ENCODE data around the gene CNN2. TPM values are rescaled to one million over a fixed set of nuclear protein-coding genes. Genes with fewer than 3 reads are reported as not detected.

Gene CNN2
- total and polyA plus RNA-seq, 12 donors = 33.0 to 117 (median 61.7) TPM

GRCh38 chr19:1070931-1071791, 44.8 kb downstream of the CNN2 start:
- TF ChIP-seq CTCF (IDR thresholded peaks at IDR 0.05) = no peak
- Histone ChIP-seq H3K9me3 (no peaks in the 10 kb centered on the region), H3K4me1 (peaks cover 8 to 72% (median 25%) of the 10 kb centered on the region in 9 donors), H3K27me3 (peaks cover 34 to 70% (median 59%) of the 10 kb centered on the region in 7 donors), H3K27ac (no peak overlapping the region), H3K36me3 (peaks cover 0 to 48% (median 0%) of the 10 kb centered on the region in 9 donors), H3K4me3 (no peak overlapping the region)
- intact Hi-C loops (cut with DNase I) = no loop called here
- DNase-seq (no peak), ATAC-seq (no peak)
- whole genome bisulfite sequencing, 2 donors = 8 to 9% methylated on average over 84 to 99 of the region's 99 CpGs

- H3K36me3 ChIP-seq = peaks cover 0 to 48% (median 0%) of the 10 kb centered on the region in 9 donors
- ATAC-seq = no peak
- peaks cover 26 to 56% (median 45%) of the 10 kb centered on the region in 7 donors for H3K27me3 ChIP-seq
- no peak for TF ChIP-seq CTCF (IDR thresholded peaks at IDR 0.05)
- no peak overlapping the region for H3K27ac ChIP-seq
- H3K9me3 ChIP-seq = no peaks in the 10 kb centered on the region
- H3K4me1 ChIP-seq = peaks cover under 1 to 78% (median 15%) of the 10 kb centered on the region in 9 donors
- WGBS, 2 donors = 85 to 87% methylated on average over 11 of the region's 11 CpGs
- H3K4me3 ChIP-seq = no peak overlapping the region
- no peak for DNase-seq
- intact Hi-C loops (cut with DNase I) = no loop called here
Observed at GRCh38 chr19:1072371-1073015, 46.1 kb downstream of the CNN2 start.

- Histone ChIP-seq H3K9me3 (no peaks in the 10 kb centered on the region), H3K36me3 (peaks cover 0 to 49% (median 0%) of the 10 kb centered on the region in 9 donors), H3K4me3 (no peak overlapping the region), H3K27me3 (peaks cover 18 to 48% (median 37%) of the 10 kb centered on the region in 7 donors), H3K27ac (no peak overlapping the region), H3K4me1 (peaks cover 0 to 82% (median 13%) of the 10 kb centered on the region in 9 donors)
- ATAC-seq (peak in 1 of 8 donors; percentile 9), DNase-seq (no peak)
- 92 to 94% methylated on average over 29 to 30 of the region's 30 CpGs for WGBS, 2 donors
- intact Hi-C loops (cut with DNase I) = no loop called here
- no peak for TF ChIP-seq CTCF (IDR thresholded peaks at IDR 0.05)
Observed at GRCh38 chr19:1073063-1073955, 46.9 kb downstream of the CNN2 start.

Data from heart right ventricle (tissue), 16 donors.